ENCODE results near the gene CEND1.
A peak's percentile ranks its signal among the peaks of the same experiment; 100 is the strongest.

The CEND1 gene

DNA sequence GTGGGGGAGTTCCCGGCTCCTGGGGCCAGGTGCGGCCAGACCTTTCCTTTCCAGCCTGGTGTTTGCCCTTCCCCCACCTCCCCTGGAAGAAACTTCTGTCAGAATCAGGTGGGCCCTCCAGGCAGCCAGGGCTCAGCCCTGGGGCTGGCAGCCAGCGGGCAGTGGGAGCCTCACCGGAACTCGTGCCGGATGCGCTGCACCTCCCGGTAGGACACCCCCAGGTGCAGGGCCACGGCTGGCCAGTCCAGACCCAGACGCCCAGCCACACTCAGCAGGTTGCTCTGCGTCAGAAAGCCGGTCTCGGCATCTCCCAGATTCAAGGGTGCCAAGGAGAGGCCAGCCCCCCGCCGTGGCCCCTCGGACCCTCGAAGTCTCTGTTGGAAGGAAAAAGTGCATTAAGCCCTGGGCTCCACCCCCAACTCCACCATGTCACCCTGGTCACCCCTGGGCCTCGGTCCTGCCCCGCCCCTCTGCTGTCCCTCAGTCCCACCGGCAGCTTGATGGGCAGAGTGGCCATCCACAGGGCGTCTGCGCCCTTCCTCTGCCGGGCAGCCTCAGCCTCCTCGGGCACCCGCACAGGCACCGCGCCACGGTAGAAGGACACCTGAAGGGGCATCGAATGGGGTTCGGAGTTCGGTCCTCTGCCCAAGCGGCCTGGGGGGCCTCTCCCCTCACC is 9.9 kb upstream of the CEND1 start:
- Mint-ChIP-seq H3K27ac (no peak overlapping the region), H3K27me3 (ENCODE audit: low read depth) (no peaks in the 10 kb centered on the region), H3K9me3 (no peaks in the 10 kb centered on the region), H3K36me3 (ENCODE audit: low read depth) (peaks cover 4% of the 10 kb centered on the region), H3K4me1 (ENCODE audit: low read depth) (peaks cover 12% of the 10 kb centered on the region), H3K4me3 (no peak overlapping the region)
- no peak for DNase-seq (ENCODE audit: low spot score)

GRCh38 chr11:798093-798713 is 8.3 kb upstream of the CEND1 start, which contains the start of gene SLC25A22:
SLC25A22 (minus strand) TSS chr11:798281; CDS start chr11:795006, 3,275 bp downstream.
- peak within 1 kb of the TSS; percentile 88 for H3K4me3 Mint-ChIP-seq
- H3K27ac Mint-ChIP-seq, result peak within 1 kb of the TSS; percentile 91
- DNase-seq (ENCODE audit: low spot score), result peak; percentile 86
- H3K36me3 Mint-ChIP-seq (ENCODE audit: low read depth), result peaks cover 4% of the 10 kb centered on the region
- H3K27me3 Mint-ChIP-seq (ENCODE audit: low read depth), result no peaks in the 10 kb centered on the region
- peaks cover 9% of the 10 kb centered on the region for H3K4me1 Mint-ChIP-seq (ENCODE audit: low read depth)
- no peaks in the 10 kb centered on the region for H3K9me3 Mint-ChIP-seq

- peak; percentile 70 for DNase-seq (ENCODE audit: low spot score)
These were observed 7.6 kb upstream of the CEND1 start for GRCh38 chr11:797296-798092.

GRCh38 chr11:796565-797295 is 6.8 kb upstream of the CEND1 start:
- Mint-ChIP-seq H3K27me3 (ENCODE audit: low read depth) (no peaks in the 10 kb centered on the region), H3K4me1 (ENCODE audit: low read depth) (peaks cover 9% of the 10 kb centered on the region), H3K4me3 (peak overlapping the region; percentile 88), H3K27ac (peak overlapping the region; percentile 91), H3K9me3 (no peaks in the 10 kb centered on the region), H3K36me3 (ENCODE audit: low read depth) (peaks cover 4% of the 10 kb centered on the region)
- no peak for DNase-seq (ENCODE audit: low spot score)

More at GRCh38 chr11:797296-798092, 7.6 kb upstream of the CEND1 start:
- H3K4me3 Mint-ChIP-seq, result peak overlapping the region; percentile 88
- H3K4me1 Mint-ChIP-seq (ENCODE audit: low read depth), result peaks cover 9% of the 10 kb centered on the region
- no peaks in the 10 kb centered on the region for H3K9me3 Mint-ChIP-seq
- peak overlapping the region; percentile 91 for H3K27ac Mint-ChIP-seq
- H3K36me3 Mint-ChIP-seq (ENCODE audit: low read depth), result peaks cover 4% of the 10 kb centered on the region
- H3K27me3 Mint-ChIP-seq (ENCODE audit: low read depth), result no peaks in the 10 kb centered on the region

DNA sequence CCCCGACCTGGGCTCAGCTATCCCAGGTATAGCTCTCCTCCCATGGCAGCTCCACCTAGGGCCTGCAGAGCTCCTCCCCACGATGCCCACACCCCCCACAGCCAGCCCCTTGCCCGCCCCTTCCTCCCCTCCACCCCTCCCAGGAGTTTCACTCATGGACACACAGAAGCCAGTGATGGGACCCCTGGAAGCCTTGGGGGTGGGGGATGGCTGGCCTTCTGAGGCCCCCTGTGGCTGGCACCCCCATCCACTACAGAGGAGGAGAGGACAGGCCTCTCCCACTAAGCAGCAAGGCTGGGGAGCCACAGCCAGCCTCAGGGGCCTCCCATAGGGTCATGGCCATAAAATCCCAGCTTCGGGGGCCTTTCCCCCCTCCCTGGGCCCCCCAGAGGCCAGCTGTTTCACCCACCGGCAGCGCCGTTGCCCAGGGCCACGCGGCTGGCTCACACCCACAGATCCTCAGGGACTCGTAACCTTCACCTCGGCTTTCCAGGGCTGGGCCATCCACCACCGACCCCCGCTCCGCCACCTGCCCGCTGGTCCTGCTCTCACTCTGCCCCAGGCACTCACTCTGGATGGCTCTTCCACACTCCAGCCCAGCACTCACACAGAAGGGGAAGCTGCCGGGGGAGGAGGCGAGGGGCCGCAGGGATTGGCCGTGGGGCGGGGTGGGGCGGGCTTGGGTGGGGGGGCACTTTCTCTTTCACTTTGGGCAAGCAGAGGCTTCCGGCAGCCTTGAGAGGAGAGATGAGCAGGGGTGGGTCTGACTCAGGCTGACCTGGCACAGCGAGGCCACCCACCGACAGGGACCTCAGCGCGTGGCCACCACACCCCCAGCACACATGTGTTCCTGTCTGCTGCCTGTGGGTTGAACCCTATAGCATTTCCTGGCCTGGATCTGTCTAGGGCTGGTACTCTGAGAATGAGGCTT is 6.0 kb upstream of the CEND1 start:
- peak; percentile 87 for DNase-seq (ENCODE audit: low spot score)
- no peaks in the 10 kb centered on the region for H3K27me3 Mint-ChIP-seq (ENCODE audit: low read depth)
- peaks cover 6% of the 10 kb centered on the region for H3K36me3 Mint-ChIP-seq (ENCODE audit: low read depth)

DNA sequence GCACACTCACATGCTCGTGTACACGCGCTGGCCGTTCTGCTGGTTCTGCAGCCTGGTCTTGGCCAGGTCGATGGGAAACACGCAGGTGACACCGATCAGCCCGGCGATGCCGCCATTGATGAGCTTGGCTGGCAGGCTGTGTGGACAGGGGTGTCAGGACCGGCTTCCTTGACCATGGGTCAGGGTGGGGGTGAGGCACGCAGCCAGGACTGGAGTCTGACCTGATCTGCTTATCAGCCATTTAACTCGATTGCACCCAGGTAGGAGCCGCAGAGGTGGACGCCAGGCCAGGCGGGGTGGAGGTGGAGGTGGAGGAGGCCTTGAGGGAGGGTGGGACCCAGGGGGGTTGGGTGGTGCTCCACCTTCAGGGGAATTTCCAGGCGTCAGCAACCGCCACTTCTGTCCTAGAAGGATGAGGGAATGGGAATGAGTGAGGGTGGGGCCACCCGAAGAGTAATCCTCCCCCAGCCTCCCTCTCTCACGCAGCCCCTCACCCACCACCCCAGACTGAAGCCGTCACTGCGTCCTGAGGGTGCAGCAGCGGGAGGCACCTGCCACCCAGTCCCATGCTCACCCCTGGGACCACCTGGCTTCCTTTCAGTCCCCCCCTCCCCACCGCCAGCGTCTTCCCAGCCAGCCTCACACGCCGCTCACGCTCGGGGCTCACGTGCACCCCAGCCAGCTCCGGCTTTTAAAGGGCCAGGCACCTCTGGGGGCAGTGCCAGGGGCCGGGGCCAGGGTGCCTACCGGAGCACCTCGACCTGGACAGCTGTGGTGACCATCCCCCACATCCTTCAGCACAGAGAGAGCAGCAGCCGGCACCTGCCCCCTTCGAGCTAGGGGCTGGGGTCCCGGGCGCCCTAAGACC is 5.1 kb upstream of the CEND1 start:
- H3K36me3 Mint-ChIP-seq (ENCODE audit: low read depth), result peaks cover 6% of the 10 kb centered on the region
- no peaks in the 10 kb centered on the region for H3K27me3 Mint-ChIP-seq (ENCODE audit: low read depth)
- H3K27ac Mint-ChIP-seq, result no peak overlapping the region
- no peaks in the 10 kb centered on the region for H3K9me3 Mint-ChIP-seq
- DNase-seq (ENCODE audit: low spot score), result no peak
- H3K4me3 Mint-ChIP-seq, result peak overlapping the region; percentile 56
- peaks cover 12% of the 10 kb centered on the region for H3K4me1 Mint-ChIP-seq (ENCODE audit: low read depth)

More for the DNA sequence above, 6.0 kb upstream of the CEND1 start:
- Mint-ChIP-seq H3K4me1 (ENCODE audit: low read depth) (peaks cover 9% of the 10 kb centered on the region), H3K4me3 (peak overlapping the region; percentile 88), H3K9me3 (no peaks in the 10 kb centered on the region), H3K27ac (peak overlapping the region; percentile 91)

DNA sequence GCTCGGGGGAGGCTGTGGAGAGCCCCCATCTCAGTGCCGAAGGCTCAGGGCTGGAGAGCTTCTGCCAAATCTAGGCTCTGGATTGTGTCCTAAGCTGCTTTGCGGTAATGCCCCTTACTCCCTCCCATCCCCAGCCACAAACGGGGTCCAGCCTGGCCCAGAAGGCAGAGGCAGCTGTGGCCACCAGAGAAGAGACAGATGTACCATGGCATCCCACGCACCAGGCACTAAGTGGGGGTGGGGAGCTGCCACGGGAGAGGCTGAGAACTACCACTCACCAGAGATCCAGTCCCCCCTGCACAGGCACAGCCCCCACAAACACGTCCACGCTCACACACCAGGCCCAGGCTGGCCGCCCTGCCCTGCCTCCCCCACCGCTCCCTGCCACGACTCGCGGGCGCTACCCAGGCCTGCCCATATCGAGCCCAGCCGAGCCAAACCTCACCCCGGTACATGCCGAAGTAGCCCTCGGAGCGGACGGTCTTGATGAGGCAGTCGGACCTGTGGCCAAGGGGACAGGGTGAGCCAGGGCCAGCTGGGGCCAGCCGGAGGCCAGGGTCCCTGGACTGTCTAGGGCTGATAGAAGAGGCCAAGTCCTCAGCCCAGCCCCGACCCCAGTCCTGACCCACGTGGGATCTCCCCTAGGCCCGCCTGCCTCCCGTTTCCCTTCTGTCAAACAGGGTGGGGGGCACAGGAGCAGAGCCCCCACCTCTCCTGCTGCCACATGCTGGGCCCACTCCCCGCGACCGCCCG is 4.3 kb upstream of the CEND1 start:
- peak overlapping the region; percentile 45 for H3K4me3 Mint-ChIP-seq
- H3K27me3 Mint-ChIP-seq (ENCODE audit: low read depth), result no peaks in the 10 kb centered on the region
- H3K27ac Mint-ChIP-seq, result no peak overlapping the region

DNA sequence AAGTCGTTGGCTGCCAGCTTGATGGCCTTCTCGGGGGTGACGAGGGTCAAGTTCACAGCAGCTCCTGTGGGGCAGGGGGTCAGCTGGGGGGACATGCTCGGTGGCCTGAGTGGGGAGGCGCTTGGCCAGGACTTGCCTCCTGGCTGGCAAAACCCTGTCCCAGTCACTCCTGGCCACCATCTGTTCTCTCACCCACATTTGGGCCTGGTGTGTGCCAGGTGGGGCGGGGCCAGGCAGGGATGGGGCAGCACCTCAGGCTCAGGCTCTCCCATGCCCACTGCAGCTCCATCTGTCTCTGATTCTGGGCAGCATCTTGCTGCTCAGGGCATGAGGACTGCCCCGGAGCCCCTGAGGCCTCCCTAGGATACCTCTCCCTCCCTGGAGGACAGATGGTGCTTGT is 3.7 kb upstream of the CEND1 start:
- Mint-ChIP-seq H3K27me3 (ENCODE audit: low read depth) (no peaks in the 10 kb centered on the region), H3K4me3 (peak overlapping the region; percentile 42), H3K36me3 (ENCODE audit: low read depth) (peaks cover 6% of the 10 kb centered on the region), H3K4me1 (ENCODE audit: low read depth) (peaks cover 12% of the 10 kb centered on the region), H3K9me3 (no peaks in the 10 kb centered on the region), H3K27ac (no peak overlapping the region)
- DNase-seq (ENCODE audit: low spot score), result no peak

More for the DNA sequence above, 4.3 kb upstream of the CEND1 start:
- peaks cover 6% of the 10 kb centered on the region for H3K36me3 Mint-ChIP-seq (ENCODE audit: low read depth)
- no peak for DNase-seq (ENCODE audit: low spot score)
- H3K4me1 Mint-ChIP-seq (ENCODE audit: low read depth), result peaks cover 12% of the 10 kb centered on the region
- H3K9me3 Mint-ChIP-seq, result no peaks in the 10 kb centered on the region

DNA sequence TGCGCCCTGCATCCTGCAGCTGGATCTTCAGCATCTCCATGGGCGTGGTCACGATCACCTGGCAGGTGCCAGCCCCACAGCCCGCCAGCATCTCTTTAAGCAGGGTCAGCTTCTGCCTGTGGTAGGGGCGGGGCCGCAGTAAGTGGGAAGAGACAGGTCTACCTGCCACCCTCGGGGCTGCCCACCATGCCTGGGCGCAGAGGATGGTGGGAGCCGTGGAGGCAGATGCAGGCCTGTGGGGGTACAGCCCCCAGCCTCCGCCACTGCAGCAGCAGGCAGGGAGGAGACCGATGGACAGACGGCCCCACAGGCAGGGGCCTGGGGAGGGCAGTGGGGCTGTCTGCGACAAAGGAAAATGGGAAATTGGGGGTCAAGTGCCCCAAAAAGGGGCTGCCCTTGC is 3.0 kb upstream of the CEND1 start:
- H3K27ac Mint-ChIP-seq, result no peak overlapping the region
- H3K9me3 Mint-ChIP-seq, result no peaks in the 10 kb centered on the region
- DNase-seq (ENCODE audit: low spot score), result no peak
- no peak overlapping the region for H3K4me3 Mint-ChIP-seq
- H3K4me1 Mint-ChIP-seq (ENCODE audit: low read depth), result peaks cover 12% of the 10 kb centered on the region
- no peaks in the 10 kb centered on the region for H3K27me3 Mint-ChIP-seq (ENCODE audit: low read depth)
- H3K36me3 Mint-ChIP-seq (ENCODE audit: low read depth), result peaks cover 6% of the 10 kb centered on the region

DNA sequence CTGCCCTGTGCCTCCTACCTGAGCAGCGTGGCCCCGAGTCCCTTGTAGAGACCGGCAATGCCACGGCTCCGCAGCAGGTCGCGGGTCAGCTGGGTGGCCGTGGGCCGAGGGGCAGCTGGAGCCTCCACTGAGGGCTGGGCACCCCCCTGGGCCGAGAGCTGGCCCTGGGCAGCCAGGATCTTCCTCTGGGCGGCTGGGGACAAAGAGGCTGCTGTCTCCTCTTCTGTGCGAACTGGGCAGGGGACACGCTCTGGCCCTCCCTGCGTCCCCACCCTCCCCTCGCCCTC is 2.6 kb upstream of the CEND1 start:
- Mint-ChIP-seq H3K27me3 (ENCODE audit: low read depth) (no peaks in the 10 kb centered on the region), H3K27ac (no peak overlapping the region), H3K9me3 (no peaks in the 10 kb centered on the region), H3K4me3 (no peak overlapping the region), H3K36me3 (ENCODE audit: low read depth) (peaks cover 6% of the 10 kb centered on the region), H3K4me1 (ENCODE audit: low read depth) (peaks cover 12% of the 10 kb centered on the region)
- DNase-seq (ENCODE audit: low spot score), result no peak

DNA sequence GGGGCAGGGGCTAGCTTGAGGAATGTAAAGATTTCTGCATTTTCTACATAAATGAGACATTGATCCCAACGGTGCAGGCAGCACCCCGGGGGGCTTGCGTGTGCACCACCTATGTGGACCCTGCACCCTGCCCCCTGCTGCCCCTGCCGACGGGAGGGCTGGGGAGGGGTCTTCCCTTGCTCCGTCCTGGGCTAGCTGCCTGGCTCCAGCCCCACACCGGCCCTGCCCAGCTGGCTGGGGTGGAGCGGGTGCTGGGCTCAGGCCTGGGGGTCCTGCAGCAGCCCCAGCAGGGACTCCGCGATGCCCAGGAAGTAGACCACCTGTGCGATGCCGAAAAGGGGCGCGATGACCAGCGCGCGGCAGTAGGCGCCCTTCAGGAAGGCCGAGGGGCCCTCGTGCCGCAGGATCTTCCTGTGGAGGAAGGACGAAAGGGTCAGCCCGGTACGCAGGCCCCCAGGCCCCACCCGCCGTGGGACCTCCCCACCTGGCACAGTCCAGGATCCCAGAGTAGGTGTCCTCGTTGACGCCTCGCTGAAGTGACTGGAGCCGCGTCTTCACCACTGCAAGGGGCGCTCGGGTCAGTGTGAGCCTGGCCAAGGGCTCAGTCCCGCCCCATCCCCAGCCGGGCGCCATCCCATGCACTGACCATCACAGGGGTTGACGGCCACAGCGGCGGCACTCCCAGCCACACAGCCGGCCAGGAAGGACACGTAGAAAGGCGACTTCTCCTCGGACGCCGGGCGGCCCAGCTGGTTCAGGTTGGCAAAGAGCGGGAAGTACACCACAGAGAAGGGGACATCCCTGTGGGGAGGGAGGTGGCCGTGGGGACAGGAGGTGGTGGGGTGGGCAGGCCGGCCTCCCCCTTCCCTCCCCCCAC is 2.0 kb upstream of the CEND1 start:
- H3K4me3 Mint-ChIP-seq, result no peak overlapping the region
- H3K27me3 Mint-ChIP-seq (ENCODE audit: low read depth), result no peaks in the 10 kb centered on the region
- H3K27ac Mint-ChIP-seq, result no peak overlapping the region
- peaks cover 6% of the 10 kb centered on the region for H3K36me3 Mint-ChIP-seq (ENCODE audit: low read depth)
- no peak for DNase-seq (ENCODE audit: low spot score)
- peaks cover 7% of the 10 kb centered on the region for H3K4me1 Mint-ChIP-seq (ENCODE audit: low read depth)
- no peaks in the 10 kb centered on the region for H3K9me3 Mint-ChIP-seq

Measured in T-helper 2 cell treated with Interferon-gamma antibody and Interleukin-4, amounts not matched to agents 5 μg/mL and 100 μg/mL, for 36 hours (primary cell).